Activated CD8-positive, alpha-beta memory T cell treated with anti-CD3 and anti-CD28 coated beads for 24 hours (primary cell): ENCODE results near the gene ACTR3.

Experiments
- DNase-seq: peaks from one replicate; pipeline ENCODE4 v3.0.0-alpha.2; 2020

The ACTR3 gene

DNA sequence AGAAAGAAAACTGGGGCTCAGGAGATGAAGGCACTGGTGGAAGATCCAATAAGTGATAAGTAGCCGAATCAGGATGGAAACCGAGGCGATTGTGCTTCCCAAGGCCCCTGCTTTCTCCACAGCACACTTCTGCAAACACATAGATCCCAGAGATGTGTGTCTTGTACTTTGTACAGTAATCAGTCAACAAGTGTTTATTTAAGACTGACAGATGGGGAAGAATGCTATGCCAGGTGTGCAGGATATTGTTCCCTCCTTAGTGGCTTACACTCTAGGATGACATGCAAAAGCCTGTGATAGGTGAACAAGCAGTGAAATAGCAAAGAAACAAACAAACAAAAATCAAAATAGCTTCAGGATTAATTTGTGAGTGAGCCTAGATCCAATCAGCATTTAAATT lies 116.6 kb downstream of the ACTR3 start:
- DNase-seq = no peak

DNA sequence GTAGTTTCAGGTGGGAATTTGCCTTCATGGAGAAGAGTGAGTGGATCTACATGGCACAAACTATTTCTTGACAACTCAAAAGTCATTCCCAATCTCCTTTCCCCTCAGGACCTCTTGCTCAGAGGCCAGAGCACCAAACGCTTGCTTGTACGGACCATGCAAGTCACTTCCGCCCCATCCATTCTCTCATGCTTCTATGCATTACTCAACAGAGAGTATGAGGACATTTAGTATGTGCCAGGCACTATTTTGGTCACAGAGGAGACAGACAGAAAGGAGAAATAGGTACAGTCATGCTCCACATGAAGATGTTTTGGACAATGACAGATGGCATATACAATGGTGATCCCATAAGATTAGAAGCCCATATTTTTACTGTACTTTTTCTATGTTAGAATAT lies 117.5 kb downstream of the ACTR3 start:
- no peak for DNase-seq

DNA sequence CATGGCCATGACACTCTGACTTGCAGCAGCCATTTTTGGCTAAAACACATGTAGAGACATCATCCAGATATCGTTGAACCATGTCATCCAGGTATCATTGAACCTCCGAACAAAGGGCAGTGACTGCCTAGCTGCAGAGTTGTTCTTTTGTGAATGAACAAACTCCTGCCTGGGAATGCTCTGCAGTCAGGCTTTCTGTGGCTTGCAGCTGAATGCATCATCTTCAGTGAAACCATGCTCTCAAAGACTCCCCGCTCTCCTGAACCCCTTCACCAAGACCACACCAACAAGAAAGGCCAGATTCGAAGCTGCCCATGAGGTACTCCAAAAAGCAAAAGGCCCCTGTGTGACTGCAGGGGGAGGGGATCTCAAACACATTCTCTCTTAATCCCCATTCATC lies 118.8 kb downstream of the ACTR3 start:
- no peak for DNase-seq

DNA sequence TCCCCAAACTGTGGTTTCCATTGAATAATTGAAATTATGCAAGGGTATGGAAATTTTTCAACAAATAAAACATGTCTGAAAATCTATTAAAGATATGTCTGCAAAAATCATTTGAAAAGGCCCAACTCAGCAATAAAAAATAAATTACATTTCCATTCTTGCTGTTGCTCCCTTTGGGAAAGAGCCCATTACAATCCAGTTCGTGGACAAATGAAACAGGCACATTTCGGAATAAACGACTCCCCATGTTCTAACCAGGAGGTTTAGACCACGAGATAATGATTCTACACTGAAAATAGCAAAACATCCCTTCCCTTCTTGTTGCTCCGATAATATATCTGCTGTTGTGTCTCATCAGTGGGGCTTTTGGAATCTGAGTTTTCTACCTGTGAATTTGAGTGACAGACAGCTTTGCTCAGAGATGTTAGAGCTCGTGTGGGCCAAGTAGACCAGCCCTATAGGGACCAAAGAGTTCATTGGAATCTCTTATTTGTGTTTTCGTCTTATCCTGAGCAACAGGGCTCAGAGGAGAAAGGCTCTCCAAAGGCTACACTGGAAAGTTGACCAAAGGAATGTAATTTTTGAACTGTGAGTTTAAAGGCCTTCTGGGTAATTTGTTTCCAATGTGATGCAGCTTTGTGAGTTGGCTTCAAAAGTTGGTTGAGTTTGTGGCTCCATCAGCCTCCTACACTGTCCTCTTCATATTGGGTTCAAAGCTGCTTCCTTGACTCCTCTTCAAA lies 119.5 kb downstream of the ACTR3 start:
- DNase-seq = no peak

DNA sequence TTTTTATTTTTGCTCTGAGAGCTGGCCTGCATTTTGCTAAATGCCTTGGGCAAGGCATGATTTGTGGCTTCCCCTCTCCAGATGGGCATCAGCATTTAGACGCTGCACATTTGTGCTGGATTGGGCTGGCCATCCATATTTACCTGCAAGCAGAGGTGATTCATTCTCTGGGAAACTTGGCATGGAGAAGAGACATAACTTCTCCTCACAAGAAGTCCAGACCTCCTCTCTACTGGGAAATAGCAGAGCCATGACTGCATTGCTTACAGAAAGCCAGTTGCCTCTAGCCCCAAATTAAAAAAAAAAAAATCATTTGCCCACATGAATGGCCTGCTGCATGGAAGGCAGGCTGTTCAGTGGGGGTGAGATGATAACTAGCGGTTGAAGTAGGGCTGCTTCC lies 120.1 kb downstream of the ACTR3 start:
- DNase-seq = no peak

DNA sequence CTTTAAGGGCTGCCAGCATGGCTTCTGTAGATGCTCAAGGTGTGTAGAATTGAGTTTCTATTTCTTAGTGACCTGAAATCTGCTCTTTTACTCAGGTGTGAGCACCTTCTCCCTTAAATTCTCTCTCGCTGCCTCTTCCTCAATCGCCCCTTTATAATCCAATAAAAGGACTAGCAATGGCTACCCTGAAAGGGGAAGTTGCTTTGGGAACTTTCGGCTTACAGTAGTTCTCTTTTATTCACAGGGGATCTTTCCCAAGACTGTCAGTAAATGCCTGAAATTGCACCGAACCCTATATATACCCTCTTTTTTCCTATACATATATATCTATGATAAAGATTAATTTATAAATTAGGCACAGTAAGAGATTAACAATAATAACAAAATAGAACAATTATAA lies 121.8 kb downstream of the ACTR3 start:
- no peak for DNase-seq
